Ishikawa (cell line): Measurements from ENCODE around the gene RGL2.

Experiments used
- CEBPB ChIP-seq: IDR thresholded peaks from 2 replicates; pipeline ENCODE4 v1.6.1; 2012
- CREB1 ChIP-seq: IDR thresholded peaks from 2 replicates; pipeline ENCODE4 v1.6.1; 2012; ENCODE audit warnings: low read depth
- EGR1 ChIP-seq: IDR thresholded peaks from 2 replicates; pipeline ENCODE4 v1.6.1; 2012
- EP300 ChIP-seq: IDR thresholded peaks from 2 replicates; pipeline ENCODE4 v1.6.1; 2012; ENCODE audit warnings: borderline replicate concordance
- FOXM1 ChIP-seq: IDR thresholded peaks from 2 replicates; pipeline ENCODE4 v1.6.1; 2012; ENCODE audit warnings: low read depth, borderline replicate concordance
- MAX ChIP-seq: IDR thresholded peaks from 2 replicates; pipeline ENCODE4 v1.6.1; 2012
- NFIC ChIP-seq: IDR thresholded peaks from 2 replicates; pipeline ENCODE4 v1.6.1; 2012
- RAD21 ChIP-seq: IDR thresholded peaks from 2 replicates; pipeline ENCODE4 v1.6.1; 2012; ENCODE audit warnings: low read depth
- REST ChIP-seq: IDR thresholded peaks from 2 replicates; pipeline ENCODE4 v1.6.1; 2012; ENCODE audit warnings: low read depth, mild to moderate bottlenecking
- TAF1 ChIP-seq: IDR thresholded peaks from 2 replicates; pipeline ENCODE4 v1.6.1; 2012; ENCODE audit warnings: low read depth, mild to moderate bottlenecking
- TCF12 ChIP-seq: IDR thresholded peaks from 2 replicates; pipeline ENCODE4 v1.6.1; 2012; ENCODE audit warnings: low read depth
- TEAD4 ChIP-seq: IDR thresholded peaks from 2 replicates; pipeline ENCODE4 v1.6.1; 2012
- USF1 ChIP-seq: IDR thresholded peaks from 2 replicates; pipeline ENCODE4 v1.6.1; 2012
- YY1 ChIP-seq: IDR thresholded peaks from 2 replicates; pipeline ENCODE4 v1.6.1; 2012; ENCODE audit warnings: low read depth
- ZBTB7A ChIP-seq: IDR thresholded peaks from 2 replicates; pipeline ENCODE4 v1.6.1; 2012; ENCODE audit warnings: low read depth

Gene RGL2

GRCh38 chr6:33259032-33259431, 39.7 kb downstream of the RGL2 start:
- no peak for TF ChIP-seq TAF1
- TF ChIP-seq NFIC: no peak

GRCh38 chr6:33254591-33254990, 44.2 kb downstream of the RGL2 start:
- TF ChIP-seq EP300 (no peak), YY1 (no peak), RAD21 (no peak), TAF1 (no peak), FOXM1 (no peak), MAX (no peak), USF1 (no peak), NFIC (no peak), TEAD4 (no peak), TCF12 (no peak), CREB1 (no peak), EGR1 (no peak)

- TF ChIP-seq ZBTB7A: no peak
- TF ChIP-seq TCF12: no peak
- TF ChIP-seq FOXM1: no peak
- no peak for TF ChIP-seq CREB1
- no peak for TF ChIP-seq MAX
- no peak for TF ChIP-seq USF1
- TF ChIP-seq EGR1: no peak
- no peak for TF ChIP-seq REST
- TF ChIP-seq CEBPB: no peak
- TF ChIP-seq TEAD4: no peak
- TF ChIP-seq YY1: no peak
- TF ChIP-seq NFIC: no peak
- no peak for TF ChIP-seq EP300
- TF ChIP-seq TAF1: no peak
- TF ChIP-seq RAD21: no peak
These were observed 46.0 kb downstream of the RGL2 start for GRCh38 chr6:33252759-33253158.

GRCh38 chr6:33251395-33252012, 47.2 kb downstream of the RGL2 start:
- no peak for TF ChIP-seq NFIC
- no peak for TF ChIP-seq MAX
- TF ChIP-seq FOXM1: no peak
- TF ChIP-seq EP300: no peak
- TF ChIP-seq RAD21: no peak
- no peak for TF ChIP-seq EGR1
- no peak for TF ChIP-seq USF1
- no peak for TF ChIP-seq CEBPB
- no peak for TF ChIP-seq TAF1
- no peak for TF ChIP-seq YY1
- no peak for TF ChIP-seq ZBTB7A
- no peak for TF ChIP-seq REST
- TF ChIP-seq TCF12: no peak
- TF ChIP-seq TEAD4: no peak
- TF ChIP-seq CREB1: no peak

- TF ChIP-seq EP300 (no peak), CREB1 (no peak), USF1 (no peak), ZBTB7A (no peak), TCF12 (no peak), RAD21 (no peak), REST (no peak), TEAD4 (no peak), MAX (no peak), NFIC (no peak), EGR1 (no peak), TAF1 (no peak), CEBPB (no peak)
These were observed 48.0 kb downstream of the RGL2 start for GRCh38 chr6:33250731-33251130.
